H7 (cell line): ENCODE data around the gene FBXL7. TPM values are rescaled to one million over a fixed set of nuclear protein-coding genes. Genes with fewer than 3 reads are reported as not detected.

Experiments
- DNase-seq: peaks from one replicate; pipeline ENCODE4 v3.0.0; 2012
- H3K27me3 ChIP-seq: 2 replicates; pipeline ENCODE4 v1.6.0; 2011; ENCODE audit warnings: mild to moderate bottlenecking, low read length; ENCODE audit not compliant: control insufficient read depth, insufficient read depth
- H3K36me3 ChIP-seq: replicated peaks from 2 replicates; pipeline ENCODE4 v1.5.1; 2011; ENCODE audit warnings: low read length; ENCODE audit not compliant: control insufficient read depth, insufficient read depth
- H3K4me3 ChIP-seq: 2 replicates; pipeline ENCODE4 v1.5.1; 2011; ENCODE audit warnings: low read depth, mild to moderate bottlenecking, control low read depth, low read length, moderate library complexity; ENCODE audit not compliant: insufficient read depth
- total RNA-seq: library from RNA; depleted of rRNA; stranded (reverse); fragments of >200 nt; shearing (Covaris generic); gene quantifications from 2 replicates; pipeline ENCODE4 v1.2.3, GENCODE V29; 2014

Gene FBXL7
- total RNA-seq, 1 experiment from 2014 or later, result 7.5 TPM

GRCh38 chr5:15489571-15490235 is 10.3 kb upstream of the FBXL7 start:
- no peaks in the 10 kb centered on the region for H3K27me3 ChIP-seq
- H3K36me3 ChIP-seq, result no peaks in the 10 kb centered on the region
- H3K4me3 ChIP-seq, result no peak overlapping the region
- no peak for DNase-seq

DNA sequence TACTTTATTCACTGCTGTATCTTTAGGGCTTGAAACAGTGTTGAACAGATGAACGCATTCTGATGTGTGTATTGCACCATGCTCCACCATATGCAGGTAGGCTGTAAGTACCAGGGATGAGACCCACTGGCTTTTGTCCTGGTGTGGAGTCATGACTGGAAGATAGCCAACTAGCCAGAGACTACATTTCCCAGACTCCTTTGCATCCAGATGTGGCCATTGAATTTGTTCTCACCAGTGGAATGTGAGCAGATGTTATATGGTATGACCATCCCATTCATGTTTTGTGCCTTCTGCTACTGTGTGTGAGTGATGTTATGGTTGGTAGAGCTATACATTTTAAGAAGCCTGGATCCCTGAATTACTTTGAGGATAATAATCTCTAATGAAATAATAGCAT is 7.4 kb upstream of the FBXL7 start:
- Histone ChIP-seq H3K36me3 (no peaks in the 10 kb centered on the region), H3K4me3 (no peak overlapping the region), H3K27me3 (no peaks in the 10 kb centered on the region)
- DNase-seq, result no peak

DNA sequence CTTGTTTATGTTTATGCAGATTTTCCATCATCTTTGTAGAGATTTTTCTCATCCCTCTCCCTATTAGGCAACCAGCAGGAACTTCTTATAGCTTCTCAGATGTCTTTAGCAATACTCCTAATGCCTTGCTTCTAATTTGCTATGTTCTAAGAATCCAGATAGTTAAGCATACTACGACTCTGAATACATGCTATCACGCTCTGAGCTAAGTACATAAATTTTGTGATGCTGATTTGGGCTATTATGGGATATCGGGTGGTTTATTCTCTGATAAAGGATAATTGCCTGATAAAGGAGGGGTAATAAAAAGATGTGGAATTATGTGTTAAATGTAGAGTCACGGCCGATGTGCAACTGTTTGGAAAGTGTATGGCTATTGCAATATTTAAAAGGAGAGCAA is 6.5 kb upstream of the FBXL7 start:
- no peak for DNase-seq
- no peaks in the 10 kb centered on the region for H3K36me3 ChIP-seq
- no peaks in the 10 kb centered on the region for H3K27me3 ChIP-seq
- no peak overlapping the region for H3K4me3 ChIP-seq

GRCh38 chr5:15495026-15495425 is 5.0 kb upstream of the FBXL7 start:
- no peaks in the 10 kb centered on the region for H3K27me3 ChIP-seq
- H3K36me3 ChIP-seq, result no peaks in the 10 kb centered on the region

DNA sequence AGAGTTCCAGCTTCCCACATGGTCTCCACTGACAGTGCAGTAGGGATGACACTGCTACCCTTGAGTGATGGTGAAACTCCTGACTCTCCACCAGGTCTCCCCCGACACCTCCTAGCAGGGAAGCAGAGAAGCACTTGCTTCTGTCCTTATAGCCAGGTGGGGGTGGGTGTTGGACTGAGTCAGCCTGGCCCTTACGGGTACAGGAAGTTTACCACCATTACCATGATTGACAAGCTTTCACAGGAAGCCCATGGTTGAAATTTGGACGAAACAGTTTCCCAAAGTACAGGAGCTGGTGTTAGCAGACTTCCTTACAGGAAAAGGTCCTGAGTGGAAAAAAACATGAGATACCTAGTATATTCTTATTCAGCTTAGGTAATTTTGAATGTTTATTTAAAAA is 3.1 kb upstream of the FBXL7 start:
- Histone ChIP-seq H3K4me3 (no peak overlapping the region), H3K27me3 (peaks cover 3% of the 10 kb centered on the region; the same call in 1 of the 2 replicates), H3K36me3 (no peaks in the 10 kb centered on the region)
- no peak for DNase-seq

More at GRCh38 chr5:15495026-15495425, 5.0 kb upstream of the FBXL7 start:
- DNase-seq, result no peak
- no peak overlapping the region for H3K4me3 ChIP-seq

- DNase-seq, result peak; percentile 75
- peak overlapping the region; percentile 76 for H3K4me3 ChIP-seq
- H3K36me3 ChIP-seq, result no peaks in the 10 kb centered on the region
- peaks cover 3% of the 10 kb centered on the region; the same call in 1 of the 2 replicates for H3K27me3 ChIP-seq
Observed at GRCh38 chr5:15500325-15501001, 483 bp downstream of the FBXL7 start.

GRCh38 chr5:15501091-15501791 is 1.3 kb downstream of the FBXL7 start:
- peak overlapping the region; percentile 76 for H3K4me3 ChIP-seq
- no peaks in the 10 kb centered on the region for H3K36me3 ChIP-seq
- DNase-seq, result peak; percentile 71
- H3K27me3 ChIP-seq, result peaks cover 3% of the 10 kb centered on the region; the same call in 1 of the 2 replicates

- DNase-seq, result no peak
- Histone ChIP-seq H3K36me3 (no peaks in the 10 kb centered on the region), H3K4me3 (no peak overlapping the region), H3K27me3 (peaks cover 3% of the 10 kb centered on the region; the same call in 1 of the 2 replicates)
Observed at GRCh38 chr5:15502208-15502607, 2.2 kb downstream of the FBXL7 start.

DNA sequence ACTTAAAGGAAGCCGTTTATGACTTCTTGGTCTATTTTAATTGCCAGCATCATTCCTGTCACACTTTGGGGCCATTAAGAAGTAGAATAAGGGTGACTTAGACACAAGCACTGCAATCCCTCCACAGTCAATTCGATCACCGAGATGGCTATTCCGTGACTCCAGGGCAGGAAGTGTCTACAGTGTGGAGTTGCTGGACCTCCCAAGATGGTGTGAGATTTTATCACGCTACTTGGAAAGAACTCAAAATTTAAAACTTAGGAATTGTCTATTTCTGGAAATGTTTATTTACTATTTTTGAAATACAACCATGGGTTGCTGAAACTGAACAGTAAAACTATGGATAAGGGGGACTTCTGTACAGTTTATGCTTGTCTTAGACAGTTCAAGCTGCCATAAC is 6.2 kb downstream of the FBXL7 start:
- DNase-seq, result no peak
- H3K4me3 ChIP-seq, result no peak overlapping the region
- no peaks in the 10 kb centered on the region for H3K36me3 ChIP-seq
- H3K27me3 ChIP-seq, result no peaks in the 10 kb centered on the region

DNA sequence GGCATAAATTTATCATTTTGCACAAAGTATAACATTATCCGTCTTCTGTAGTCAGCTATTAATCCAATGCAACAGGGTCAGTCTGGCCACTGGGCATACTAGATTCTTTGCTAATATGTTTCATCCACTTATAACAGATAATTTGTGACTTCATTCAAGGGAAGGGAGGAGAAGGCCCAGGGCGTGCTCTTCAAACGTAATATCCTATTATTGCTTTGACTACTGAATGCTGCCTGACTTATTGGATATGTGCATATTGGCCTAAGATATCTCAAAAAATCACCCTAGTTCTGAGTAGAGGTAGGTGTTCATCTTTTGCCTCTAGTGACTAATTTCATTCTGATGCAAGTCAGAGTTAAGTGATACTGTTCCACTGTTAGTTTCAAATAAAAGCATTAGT is 6.9 kb downstream of the FBXL7 start:
- Histone ChIP-seq H3K4me3 (no peak overlapping the region), H3K36me3 (no peaks in the 10 kb centered on the region), H3K27me3 (no peaks in the 10 kb centered on the region)
- DNase-seq, result no peak

- no peak overlapping the region for H3K4me3 ChIP-seq
- DNase-seq, result no peak
- H3K36me3 ChIP-seq, result no peaks in the 10 kb centered on the region
- no peaks in the 10 kb centered on the region for H3K27me3 ChIP-seq
Observed at GRCh38 chr5:15510092-15510491, 10.1 kb downstream of the FBXL7 start.

DNA sequence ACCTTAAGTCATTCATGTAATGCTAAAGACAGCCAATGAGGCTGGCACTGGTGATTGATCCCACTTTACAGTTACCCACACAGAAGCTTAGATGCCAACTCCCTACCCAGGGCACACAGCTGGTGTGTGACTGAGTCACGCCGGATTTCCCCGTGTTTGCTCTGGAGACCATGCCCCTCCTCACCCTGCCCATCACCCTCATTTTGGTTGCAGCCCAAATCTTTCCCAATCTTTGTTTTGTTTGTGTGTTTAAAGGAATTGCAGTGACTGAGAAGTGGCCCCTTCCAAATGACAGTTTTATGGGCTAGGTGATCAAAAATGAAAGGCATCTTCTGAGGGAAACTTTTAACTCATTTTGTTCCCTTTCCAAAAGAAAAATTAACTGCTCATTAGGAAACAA is 10.9 kb downstream of the FBXL7 start:
- H3K36me3 ChIP-seq, result no peaks in the 10 kb centered on the region
- H3K27me3 ChIP-seq, result no peaks in the 10 kb centered on the region
- H3K4me3 ChIP-seq, result no peak overlapping the region
- no peak for DNase-seq

DNA sequence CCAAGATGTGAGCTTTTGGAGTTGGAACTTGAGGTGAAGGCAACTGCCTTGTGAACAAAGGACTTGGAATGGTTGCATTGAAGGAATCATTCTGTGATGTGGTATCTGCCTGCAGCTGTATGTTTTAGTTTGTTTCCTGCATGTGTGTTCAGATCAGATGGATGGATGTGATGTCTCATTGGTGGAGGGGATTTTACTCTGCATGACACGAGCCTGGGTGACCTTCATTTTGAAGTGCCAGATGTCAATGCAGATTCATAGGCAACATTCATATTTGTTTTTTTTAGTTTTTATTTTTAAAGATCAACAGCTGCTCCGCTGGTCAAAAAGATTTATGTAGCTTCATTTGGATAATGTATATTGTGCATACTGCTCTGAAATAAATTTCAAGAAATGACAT is 13.5 kb downstream of the FBXL7 start:
- DNase-seq, result no peak
- H3K27me3 ChIP-seq, result no peaks in the 10 kb centered on the region
- no peak overlapping the region for H3K4me3 ChIP-seq
- no peaks in the 10 kb centered on the region for H3K36me3 ChIP-seq

DNA sequence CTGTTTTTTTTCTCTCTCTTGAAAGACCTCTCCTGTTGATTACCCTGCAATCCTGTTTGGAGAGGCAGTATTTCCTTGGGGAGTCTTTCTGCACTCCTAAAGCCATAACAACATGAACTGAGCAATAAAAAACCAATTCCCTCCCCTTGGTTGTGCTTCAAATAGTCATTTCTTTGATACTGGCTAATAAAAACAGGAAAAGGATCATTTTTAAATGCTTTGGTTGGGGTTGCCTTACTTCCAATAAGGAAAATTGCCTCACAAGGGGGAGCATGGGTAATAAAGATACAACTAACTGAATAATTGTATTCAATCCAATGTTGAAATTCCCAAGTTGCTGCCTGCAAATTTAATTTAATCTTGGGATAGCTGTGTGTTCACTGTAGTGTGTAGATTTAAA is 13.9 kb downstream of the FBXL7 start:
- H3K36me3 ChIP-seq, result no peaks in the 10 kb centered on the region
- H3K4me3 ChIP-seq, result no peak overlapping the region
- DNase-seq, result no peak
- H3K27me3 ChIP-seq, result no peaks in the 10 kb centered on the region

GRCh38 chr5:15515229-15515628 is 15.2 kb downstream of the FBXL7 start:
- H3K4me3 ChIP-seq, result no peak overlapping the region
- no peaks in the 10 kb centered on the region for H3K27me3 ChIP-seq
- no peak for DNase-seq
- H3K36me3 ChIP-seq, result no peaks in the 10 kb centered on the region
